Activated T-cell treated with anti-CD3 and anti-CD28 coated beads, Interleukin-2, amount 50 U/mL, for 4 hours (primary cell): Measurements from ENCODE around the gene ZNF827. TPM values are rescaled to one million over a fixed set of nuclear protein-coding genes. Genes with fewer than 3 reads are reported as not detected.
A peak's percentile ranks its signal among the peaks of the same experiment; 100 is the strongest.

Experiments
- ATAC-seq, 2 donors: fragments of 200-7000 bp; cut with Tn5 transposase; one replicate each; pipeline ENCODE4 v1.10.0; 2021
- DNase-seq: peaks from one replicate; pipeline ENCODE4 v3.0.0-alpha.2; 2020
- H3K27me3 Mint-ChIP-seq: one replicate; pipeline ENCODE4 v1.8.0; 2021; ENCODE audit warnings: low read depth, mixed read lengths
- H3K36me3 Mint-ChIP-seq: one replicate; pipeline ENCODE4 v1.8.0; 2022; ENCODE audit warnings: mixed read lengths; ENCODE audit not compliant: insufficient read depth
- H3K4me1 Mint-ChIP-seq: one replicate; pipeline ENCODE4 v1.8.0; 2021; ENCODE audit warnings: low read depth, mixed read lengths
- H3K4me3 Mint-ChIP-seq: one replicate; pipeline ENCODE4 v1.8.0; 2021; ENCODE audit warnings: mild to moderate bottlenecking, moderate library complexity, mixed read lengths
- H3K9me3 Mint-ChIP-seq: one replicate; pipeline ENCODE4 v1.8.0; 2021; ENCODE audit warnings: mixed read lengths
- total RNA-seq, 3 donors: library from RNA; stranded (reverse); gene quantifications; one replicate each; pipeline ENCODE4 v1.2.1, GENCODE V29; 2021

Gene ZNF827
- total RNA-seq, 3 donors from 2014 or later = 22.8 to 35.2 (median 25.1) TPM

- Mint-ChIP-seq H3K4me3 (no peak overlapping the region), H3K4me1 (peaks cover 7% of the 10 kb centered on the region), H3K27me3 (no peaks in the 10 kb centered on the region), H3K9me3 (peaks cover 5% of the 10 kb centered on the region), H3K36me3 (peaks cover 40% of the 10 kb centered on the region)
- no peak for ATAC-seq
- DNase-seq = no peak
Measured at GRCh38 chr4:145781351-145781750, 157.3 kb downstream of the ZNF827 start.

- Mint-ChIP-seq H3K4me3 (no peak overlapping the region), H3K9me3 (peaks cover 5% of the 10 kb centered on the region), H3K36me3 (peaks cover 44% of the 10 kb centered on the region), H3K27me3 (no peaks in the 10 kb centered on the region), H3K4me1 (peaks cover 6% of the 10 kb centered on the region)
- ATAC-seq (no peak), DNase-seq (no peak)
Measured at GRCh38 chr4:145779319-145779801, 159.3 kb downstream of the ZNF827 start.

- peaks cover 50% of the 10 kb centered on the region for H3K36me3 Mint-ChIP-seq
- ATAC-seq = no peak
- no peaks in the 10 kb centered on the region for H3K9me3 Mint-ChIP-seq
Measured at GRCh38 chr4:145776208-145776607, 162.4 kb downstream of the ZNF827 start.

GRCh38 chr4:145775406-145775805, 163.2 kb downstream of the ZNF827 start:
- H3K9me3 Mint-ChIP-seq = no peaks in the 10 kb centered on the region
- DNase-seq = no peak
- H3K27me3 Mint-ChIP-seq = no peaks in the 10 kb centered on the region
- no peak overlapping the region for H3K4me3 Mint-ChIP-seq
- H3K4me1 Mint-ChIP-seq = no peaks in the 10 kb centered on the region
- ATAC-seq = no peak
- H3K36me3 Mint-ChIP-seq = peaks cover 50% of the 10 kb centered on the region

More at GRCh38 chr4:145776208-145776607, 162.4 kb downstream of the ZNF827 start:
- no peak overlapping the region for H3K4me3 Mint-ChIP-seq
- H3K27me3 Mint-ChIP-seq = no peaks in the 10 kb centered on the region
- no peak for DNase-seq
- H3K4me1 Mint-ChIP-seq = no peaks in the 10 kb centered on the region

GRCh38 chr4:145774473-145774872, 164.2 kb downstream of the ZNF827 start:
- H3K4me1 Mint-ChIP-seq = no peaks in the 10 kb centered on the region
- peaks cover 46% of the 10 kb centered on the region for H3K36me3 Mint-ChIP-seq
- no peaks in the 10 kb centered on the region for H3K27me3 Mint-ChIP-seq
- ATAC-seq (no peak), DNase-seq (no peak)
- H3K9me3 Mint-ChIP-seq = no peaks in the 10 kb centered on the region
- no peak overlapping the region for H3K4me3 Mint-ChIP-seq

- ATAC-seq (no peak), DNase-seq (no peak)
- H3K36me3 Mint-ChIP-seq = peaks cover 41% of the 10 kb centered on the region
- H3K4me3 Mint-ChIP-seq = no peak overlapping the region
- no peaks in the 10 kb centered on the region for H3K4me1 Mint-ChIP-seq
- no peaks in the 10 kb centered on the region for H3K27me3 Mint-ChIP-seq
- no peaks in the 10 kb centered on the region for H3K9me3 Mint-ChIP-seq
Measured at GRCh38 chr4:145773581-145774234, 164.9 kb downstream of the ZNF827 start.

- Mint-ChIP-seq H3K9me3 (peaks cover 4% of the 10 kb centered on the region), H3K36me3 (peaks cover 46% of the 10 kb centered on the region)
Measured at GRCh38 chr4:145772347-145772746, 166.3 kb downstream of the ZNF827 start.

GRCh38 chr4:145770124-145770523, 168.5 kb downstream of the ZNF827 start:
- no peak overlapping the region for H3K4me3 Mint-ChIP-seq
- peaks cover 57% of the 10 kb centered on the region for H3K36me3 Mint-ChIP-seq
- H3K27me3 Mint-ChIP-seq = no peaks in the 10 kb centered on the region
- H3K4me1 Mint-ChIP-seq = peaks cover 4% of the 10 kb centered on the region
- DNase-seq (no peak), ATAC-seq (no peak)
- H3K9me3 Mint-ChIP-seq = peaks cover 6% of the 10 kb centered on the region

More at GRCh38 chr4:145772347-145772746, 166.3 kb downstream of the ZNF827 start:
- Mint-ChIP-seq H3K27me3 (no peaks in the 10 kb centered on the region), H3K4me1 (peaks cover under 1% of the 10 kb centered on the region), H3K4me3 (no peak overlapping the region)
- DNase-seq (no peak), ATAC-seq (no peak)

GRCh38 chr4:145769450-145770037, 169.1 kb downstream of the ZNF827 start:
- peaks cover 6% of the 10 kb centered on the region for H3K9me3 Mint-ChIP-seq
- no peak for ATAC-seq
- H3K36me3 Mint-ChIP-seq = peaks cover 62% of the 10 kb centered on the region
- no peaks in the 10 kb centered on the region for H3K27me3 Mint-ChIP-seq
- H3K4me1 Mint-ChIP-seq = peaks cover 4% of the 10 kb centered on the region
- DNase-seq = no peak
- H3K4me3 Mint-ChIP-seq = no peak overlapping the region

- Mint-ChIP-seq H3K36me3 (peaks cover 57% of the 10 kb centered on the region), H3K27me3 (no peaks in the 10 kb centered on the region), H3K4me3 (no peak overlapping the region), H3K4me1 (peaks cover 4% of the 10 kb centered on the region), H3K9me3 (peaks cover 6% of the 10 kb centered on the region)
- DNase-seq (no peak), ATAC-seq (no peak)
Measured at GRCh38 chr4:145766273-145766672, 172.3 kb downstream of the ZNF827 start.

- Mint-ChIP-seq H3K36me3 (peaks cover 78% of the 10 kb centered on the region), H3K9me3 (peaks cover 6% of the 10 kb centered on the region), H3K27me3 (no peaks in the 10 kb centered on the region), H3K4me3 (no peak overlapping the region), H3K4me1 (peaks cover 7% of the 10 kb centered on the region)
- DNase-seq = no peak
- no peak for ATAC-seq
Measured at GRCh38 chr4:145763399-145763798, 175.2 kb downstream of the ZNF827 start.

GRCh38 chr4:145762719-145763118, 175.9 kb downstream of the ZNF827 start:
- no peaks in the 10 kb centered on the region for H3K27me3 Mint-ChIP-seq
- peaks cover 6% of the 10 kb centered on the region for H3K9me3 Mint-ChIP-seq
- H3K36me3 Mint-ChIP-seq = peaks cover 77% of the 10 kb centered on the region
- no peak overlapping the region for H3K4me3 Mint-ChIP-seq
- ATAC-seq (no peak), DNase-seq (no peak)
- H3K4me1 Mint-ChIP-seq = peaks cover 7% of the 10 kb centered on the region

GRCh38 chr4:145760961-145761929, 177.4 kb downstream of the ZNF827 start:
- ATAC-seq (no peak), DNase-seq (no peak)
- Mint-ChIP-seq H3K4me3 (no peak overlapping the region), H3K4me1 (peaks cover 5% of the 10 kb centered on the region), H3K27me3 (no peaks in the 10 kb centered on the region), H3K36me3 (peaks cover 63% of the 10 kb centered on the region), H3K9me3 (no peaks in the 10 kb centered on the region)

- H3K4me3 Mint-ChIP-seq = no peak overlapping the region
- peaks cover 54% of the 10 kb centered on the region for H3K36me3 Mint-ChIP-seq
- H3K9me3 Mint-ChIP-seq = no peaks in the 10 kb centered on the region
- ATAC-seq = peak in 1 of 2 donors; percentile 28
- peaks cover 9% of the 10 kb centered on the region for H3K4me1 Mint-ChIP-seq
- DNase-seq = no peak
- no peaks in the 10 kb centered on the region for H3K27me3 Mint-ChIP-seq
Measured at GRCh38 chr4:145760176-145760575, 178.4 kb downstream of the ZNF827 start.
